Calu3 (cell line): ENCODE results near the gene SLC12A8. TPM values are rescaled to one million over a fixed set of nuclear protein-coding genes. Genes with fewer than 3 reads are reported as not detected.

Experiments used
- BruUV-seq: library from RNA; stranded (reverse); fragments of 400-500 nt; replicated peaks from 2 replicates; lab custom pipeline; 2021; lab: Mats Ljungman, UMichigan
- CTCF ChIA-PET: fragments of 300-600 bp; sonication (Branson Sonifier 250); formaldehyde crosslinking; loops from one replicate; lab custom pipeline; 2022; ENCODE audit warnings: antibody characterized with exemption; lab: Charles Lee
- DNase-seq: peaks from one replicate; pipeline ENCODE4 v3.0.0; 2022
- H3K27ac Mint-ChIP-seq: one replicate; pipeline ENCODE4 v1.8.0; 2022; ENCODE audit warnings: mixed read lengths; ENCODE audit not compliant: unreplicated experiment
- H3K27me3 Mint-ChIP-seq: one replicate; pipeline ENCODE4 v1.8.0; 2022; ENCODE audit warnings: mixed read lengths; ENCODE audit not compliant: unreplicated experiment
- H3K36me3 Mint-ChIP-seq: one replicate; pipeline ENCODE4 v1.8.0; 2022; ENCODE audit warnings: mild to moderate bottlenecking, moderate library complexity, mixed read lengths; ENCODE audit not compliant: insufficient read depth, unreplicated experiment
- H3K4me1 Mint-ChIP-seq: one replicate; pipeline ENCODE4 v1.8.0; 2022; ENCODE audit warnings: mild to moderate bottlenecking, low read depth, mixed read lengths; ENCODE audit not compliant: unreplicated experiment
- H3K4me3 Mint-ChIP-seq: one replicate; pipeline ENCODE4 v1.8.0; 2022; ENCODE audit warnings: mild to moderate bottlenecking, low read depth, moderate library complexity, mixed read lengths; ENCODE audit not compliant: unreplicated experiment
- H3K9me3 Mint-ChIP-seq: one replicate; pipeline ENCODE4 v1.8.0; 2022; ENCODE audit warnings: low read depth, mixed read lengths; ENCODE audit not compliant: unreplicated experiment
- intact Hi-C: fragments of 100-400 bp; cut with micrococcal nuclease; formaldehyde crosslinking; loops from one replicate; pipeline ENCODE4 v1.10.0; 2022; ENCODE audit not compliant: unreplicated experiment
- total RNA-seq: library from RNA; stranded (reverse); gene quantifications from 2 replicates; pipeline ENCODE4 v1.2.3, GENCODE V29; 2022
- TF ChIP-seq, protein P1 (sequence below): fragments of 200-600 bp; IDR thresholded peaks from one replicate; pipeline ENCODE4 v1.8.0; 2022; ENCODE audit warnings: antibody characterized with exemption; ENCODE audit not compliant: unreplicated experiment

The SLC12A8 gene
- total RNA-seq, 1 experiment from 2014 or later, result 16.8 TPM

DNA sequence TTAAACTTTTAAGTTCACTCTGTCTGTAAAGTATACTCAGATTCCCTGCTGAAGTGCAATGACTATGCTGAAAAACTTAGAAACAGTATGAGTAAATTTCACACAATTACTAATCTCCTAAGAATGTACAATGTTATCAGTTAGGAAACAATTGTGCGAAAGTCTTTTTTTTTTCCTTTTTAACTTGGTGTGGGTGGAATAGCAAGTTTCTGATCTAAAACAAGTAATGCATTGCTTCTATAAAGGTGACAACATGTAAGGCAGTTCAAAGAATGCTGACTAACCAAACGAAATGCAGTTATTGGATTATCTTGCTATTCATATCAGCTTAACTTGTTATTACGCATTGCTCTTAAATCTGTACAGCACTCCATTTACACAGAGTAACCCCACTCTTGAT, 19.3 kb upstream of the SLC12A8 start:
- Mint-ChIP-seq H3K27ac (peak overlapping the region; percentile 32), H3K9me3 (no peaks in the 10 kb centered on the region), H3K4me3 (no peak overlapping the region), H3K27me3 (no peaks in the 10 kb centered on the region), H3K36me3 (peaks cover 9% of the 10 kb centered on the region), H3K4me1 (peaks cover 21% of the 10 kb centered on the region)
- intact Hi-C loops, result loop anchor here (5.0 kb wide), 1 partner anchor 140 kb away; no protein-coding TSS in a partner anchor
- TF ChIP-seq, protein P1, sequence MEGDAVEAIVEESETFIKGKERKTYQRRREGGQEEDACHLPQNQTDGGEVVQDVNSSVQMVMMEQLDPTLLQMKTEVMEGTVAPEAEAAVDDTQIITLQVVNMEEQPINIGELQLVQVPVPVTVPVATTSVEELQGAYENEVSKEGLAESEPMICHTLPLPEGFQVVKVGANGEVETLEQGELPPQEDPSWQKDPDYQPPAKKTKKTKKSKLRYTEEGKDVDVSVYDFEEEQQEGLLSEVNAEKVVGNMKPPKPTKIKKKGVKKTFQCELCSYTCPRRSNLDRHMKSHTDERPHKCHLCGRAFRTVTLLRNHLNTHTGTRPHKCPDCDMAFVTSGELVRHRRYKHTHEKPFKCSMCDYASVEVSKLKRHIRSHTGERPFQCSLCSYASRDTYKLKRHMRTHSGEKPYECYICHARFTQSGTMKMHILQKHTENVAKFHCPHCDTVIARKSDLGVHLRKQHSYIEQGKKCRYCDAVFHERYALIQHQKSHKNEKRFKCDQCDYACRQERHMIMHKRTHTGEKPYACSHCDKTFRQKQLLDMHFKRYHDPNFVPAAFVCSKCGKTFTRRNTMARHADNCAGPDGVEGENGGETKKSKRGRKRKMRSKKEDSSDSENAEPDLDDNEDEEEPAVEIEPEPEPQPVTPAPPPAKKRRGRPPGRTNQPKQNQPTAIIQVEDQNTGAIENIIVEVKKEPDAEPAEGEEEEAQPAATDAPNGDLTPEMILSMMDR, result no peak
- DNase-seq, result no peak
- CTCF ChIA-PET, result no interaction called here
- no TSS peak for BruUV-seq

DNA sequence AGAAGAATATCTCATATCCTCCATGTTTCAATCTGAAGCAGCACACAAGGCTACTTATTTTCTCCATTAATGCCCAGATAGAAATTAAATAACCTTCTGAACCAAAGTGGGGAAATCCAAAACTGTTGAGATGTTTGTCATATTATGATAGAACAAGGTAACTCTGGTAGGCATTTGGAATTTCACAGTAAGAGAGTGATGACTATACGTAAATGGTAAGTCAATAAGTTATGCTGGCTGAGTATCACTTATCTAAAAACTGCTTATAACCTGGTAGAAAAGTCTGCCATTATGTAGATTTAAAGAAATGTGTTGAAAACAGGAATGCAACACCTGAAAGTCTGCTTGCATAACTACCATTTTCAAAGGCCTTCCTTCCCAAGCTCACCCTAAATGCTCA, 17.2 kb upstream of the SLC12A8 start:
- BruUV-seq, result no TSS peak

DNA sequence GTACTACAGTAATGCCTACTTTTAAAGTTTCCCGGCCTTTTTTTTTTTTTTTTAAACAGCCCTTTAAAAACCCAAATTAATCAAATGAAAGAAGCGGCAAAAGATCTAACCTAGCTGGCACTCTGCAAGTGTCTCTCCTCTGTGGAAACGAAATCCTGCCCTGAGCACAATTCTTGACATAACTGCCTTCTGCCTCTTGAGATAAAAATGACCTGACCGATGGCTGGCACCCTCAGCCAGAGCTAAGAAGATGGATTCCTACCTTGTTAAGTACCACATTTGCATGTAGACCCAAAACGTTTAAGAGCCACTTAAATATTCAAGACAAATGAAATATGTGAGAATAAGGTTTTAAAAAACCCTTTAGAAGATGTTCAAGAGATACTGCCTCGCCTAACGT, 16.6 kb upstream of the SLC12A8 start:
- Mint-ChIP-seq H3K4me1 (peaks cover 21% of the 10 kb centered on the region), H3K9me3 (no peaks in the 10 kb centered on the region), H3K27me3 (no peaks in the 10 kb centered on the region), H3K4me3 (no peak overlapping the region), H3K36me3 (peaks cover 9% of the 10 kb centered on the region), H3K27ac (no peak overlapping the region)
- TF ChIP-seq, protein P1, result no peak
- no peak for DNase-seq
- BruUV-seq, result no TSS peak
- CTCF ChIA-PET, result no interaction called here
- intact Hi-C loops, result no loop called here

More for the DNA sequence above, 17.2 kb upstream of the SLC12A8 start:
- TF ChIP-seq, protein P1, result no peak
- intact Hi-C loops, result loop anchor here (5.0 kb wide), 1 partner anchor 143 kb away; no protein-coding TSS in a partner anchor
- no peak overlapping the region for H3K27ac Mint-ChIP-seq
- no peak overlapping the region for H3K4me3 Mint-ChIP-seq
- H3K36me3 Mint-ChIP-seq, result peaks cover 9% of the 10 kb centered on the region
- DNase-seq, result no peak
- H3K4me1 Mint-ChIP-seq, result peaks cover 21% of the 10 kb centered on the region
- no peaks in the 10 kb centered on the region for H3K27me3 Mint-ChIP-seq
- CTCF ChIA-PET, result no interaction called here
- H3K9me3 Mint-ChIP-seq, result no peaks in the 10 kb centered on the region

GRCh38 chr3:125221831-125222230, 9.3 kb upstream of the SLC12A8 start:
- no peaks in the 10 kb centered on the region for H3K9me3 Mint-ChIP-seq
- no peak overlapping the region for H3K27ac Mint-ChIP-seq
- CTCF ChIA-PET, result no interaction called here
- DNase-seq, result no peak
- TF ChIP-seq, protein P1, result no peak
- BruUV-seq, result no TSS peak
- no peaks in the 10 kb centered on the region for H3K4me1 Mint-ChIP-seq
- H3K36me3 Mint-ChIP-seq, result no peaks in the 10 kb centered on the region
- H3K4me3 Mint-ChIP-seq, result no peak overlapping the region
- intact Hi-C loops, result no loop called here
- H3K27me3 Mint-ChIP-seq, result no peaks in the 10 kb centered on the region
